ENCODE results near the gene CDC42EP2.

The CDC42EP2 gene, protein sequence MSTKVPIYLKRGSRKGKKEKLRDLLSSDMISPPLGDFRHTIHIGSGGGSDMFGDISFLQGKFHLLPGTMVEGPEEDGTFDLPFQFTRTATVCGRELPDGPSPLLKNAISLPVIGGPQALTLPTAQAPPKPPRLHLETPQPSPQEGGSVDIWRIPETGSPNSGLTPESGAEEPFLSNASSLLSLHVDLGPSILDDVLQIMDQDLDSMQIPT

DNA sequence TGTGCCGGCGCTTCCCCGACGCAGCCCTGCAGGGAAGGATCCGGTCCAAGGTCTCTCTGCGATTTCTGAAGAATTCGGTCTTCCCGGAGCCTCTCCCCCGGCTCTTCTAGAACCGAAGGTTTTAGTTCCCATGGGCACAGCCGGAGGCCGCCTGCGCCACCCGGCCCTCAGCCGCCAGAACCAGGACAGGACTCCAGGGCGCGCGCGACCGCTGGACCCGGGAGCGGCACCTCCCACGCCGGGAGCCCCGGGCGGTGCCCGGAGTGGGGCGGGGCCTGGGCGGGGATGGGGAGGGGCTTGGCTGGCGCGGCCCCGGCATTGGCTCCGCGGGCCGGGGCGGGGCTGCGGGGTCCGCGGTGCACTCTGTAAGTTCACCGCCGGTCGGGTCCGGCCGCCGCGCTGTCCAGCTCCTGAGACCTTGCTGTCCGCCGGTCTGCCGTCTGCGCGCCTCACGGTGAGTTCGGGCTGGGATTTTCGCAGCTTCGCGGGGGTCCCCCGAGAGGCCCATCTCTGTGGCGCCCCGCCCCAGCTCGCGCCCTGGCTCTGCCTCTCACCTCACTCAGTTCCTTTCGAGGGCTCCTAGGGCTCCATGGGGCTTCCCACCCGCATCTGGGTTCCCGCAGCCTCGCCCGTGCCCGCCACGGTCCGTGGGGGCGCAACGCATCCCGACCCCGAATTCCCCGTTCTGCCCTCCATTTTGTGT lies at the start of gene CDC42EP2:
Gene CDC42EP2 (plus strand): TSS at position 366 of the 703 bp plus-strand sequence. CDS start 6,033 bp downstream, outside the sequence.
- peak; percentile 94 for DNase-seq (ENCODE audit: low spot score)

DNA sequence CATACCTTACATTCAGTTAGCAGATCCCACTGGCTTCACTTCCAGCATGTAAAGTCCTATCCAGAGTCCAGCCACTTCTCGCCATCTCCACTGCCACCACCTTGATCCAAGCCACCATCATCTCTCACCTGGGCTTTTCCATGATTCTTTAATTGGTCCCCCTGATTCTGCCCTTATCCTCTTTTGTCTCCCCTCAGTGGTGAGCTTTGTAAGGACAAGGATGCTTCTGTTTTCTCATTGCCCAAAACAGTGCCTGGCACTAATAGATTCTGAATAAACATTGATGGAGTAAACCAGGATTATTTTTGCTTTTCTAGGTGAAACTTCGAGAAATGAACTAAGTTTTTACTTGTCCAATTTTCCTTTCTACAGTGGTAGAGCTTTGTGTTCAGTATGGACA lies 48.5 kb upstream of the CDC42EP2 start:
- DNase-seq (ENCODE audit: low spot score) = no peak

DNA sequence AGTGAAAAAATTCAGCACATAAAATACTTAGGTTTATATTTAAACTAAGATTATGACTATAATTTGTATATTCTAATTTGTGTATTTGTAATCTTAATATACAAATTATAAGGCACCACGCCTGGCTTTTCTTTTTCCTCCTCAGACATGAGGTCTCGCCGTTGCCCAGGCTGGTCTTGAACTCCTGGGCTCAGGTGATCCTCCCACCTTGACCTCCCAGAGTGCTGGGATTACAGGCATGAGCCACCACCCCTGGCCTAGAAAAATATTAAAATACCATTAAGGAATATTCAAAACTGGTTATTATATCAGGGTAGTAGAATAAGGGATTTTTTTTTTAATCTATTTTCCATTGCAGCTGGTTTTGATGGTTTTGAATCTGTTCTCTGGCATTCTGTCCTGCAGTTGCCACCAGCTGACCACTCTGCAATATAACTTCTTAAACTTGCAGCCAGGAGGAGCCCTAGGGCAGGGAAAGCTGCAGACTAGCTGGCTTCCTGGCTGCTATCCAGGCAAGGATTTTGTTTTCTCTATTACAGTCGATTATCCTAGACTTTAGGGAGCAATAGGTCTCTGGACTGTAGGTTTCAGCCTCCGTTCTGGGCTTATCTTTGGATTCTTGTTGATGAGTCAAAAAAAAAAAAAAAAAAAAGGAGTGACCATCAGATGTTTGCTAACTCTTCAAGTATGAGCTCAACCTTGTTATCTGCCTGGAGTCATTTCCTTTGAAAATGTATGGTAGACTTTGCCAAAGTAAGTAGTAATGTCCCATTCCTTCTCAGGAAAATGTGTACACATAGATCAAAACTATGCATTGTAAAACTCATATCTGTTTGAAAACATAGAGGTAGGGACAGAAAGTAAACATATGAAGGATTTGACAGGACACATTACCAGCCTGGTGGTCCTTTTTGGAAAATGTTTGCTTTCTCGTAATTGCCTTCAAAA lies 39.7 kb upstream of the CDC42EP2 start:
- peak; percentile 75 for DNase-seq (ENCODE audit: low spot score)

DNA sequence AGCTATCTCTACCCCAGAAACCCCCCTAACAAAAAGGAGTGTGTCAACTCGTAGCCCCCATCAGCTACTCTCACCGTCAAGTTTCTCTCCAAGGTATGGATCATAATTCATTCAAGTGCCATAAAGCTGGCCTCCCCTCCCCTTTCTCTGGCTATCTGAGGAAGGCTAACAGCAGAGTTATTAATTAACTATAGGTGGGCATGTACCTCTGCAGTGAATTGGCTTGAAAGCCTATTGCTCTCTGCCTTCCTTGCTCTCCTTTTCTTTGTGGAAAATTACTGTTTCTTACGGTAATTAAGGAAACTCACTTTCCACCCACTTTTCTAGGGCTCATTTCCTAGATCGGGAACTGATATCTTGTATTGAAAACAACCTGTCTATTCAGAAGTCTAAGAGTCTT lies 38.8 kb upstream of the CDC42EP2 start:
- no peak for DNase-seq (ENCODE audit: low spot score)

DNA sequence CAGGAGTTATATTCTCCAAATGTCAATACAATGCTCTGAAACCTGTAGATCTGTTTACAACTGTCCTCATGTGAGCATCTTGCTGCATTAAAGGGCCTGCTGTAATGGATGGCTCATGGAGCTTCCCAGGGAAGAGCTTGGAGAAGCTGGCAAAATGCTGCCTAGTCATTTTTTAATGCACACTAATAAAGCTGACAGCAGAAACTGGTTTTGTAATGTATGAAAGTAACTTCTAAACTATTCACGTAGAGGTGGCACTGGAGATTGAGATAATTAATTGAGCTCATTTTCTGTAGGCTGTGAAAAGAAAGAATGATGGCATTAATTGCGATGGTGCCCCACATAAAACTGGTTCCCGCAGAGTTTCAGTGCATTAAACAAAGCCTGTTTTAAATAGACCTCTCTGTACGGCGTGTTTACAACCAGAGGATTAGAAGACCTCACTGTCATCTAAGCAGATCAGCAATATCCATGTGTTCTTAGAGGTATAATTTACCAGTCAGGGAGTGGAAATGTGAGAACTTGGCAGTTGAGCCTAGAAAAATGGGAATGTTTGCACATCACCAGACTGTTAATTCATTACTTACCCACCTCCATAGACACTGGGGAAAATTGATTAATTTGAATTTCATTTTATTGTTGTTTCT lies 36.9 kb upstream of the CDC42EP2 start:
- no peak for DNase-seq (ENCODE audit: low spot score)

DNA sequence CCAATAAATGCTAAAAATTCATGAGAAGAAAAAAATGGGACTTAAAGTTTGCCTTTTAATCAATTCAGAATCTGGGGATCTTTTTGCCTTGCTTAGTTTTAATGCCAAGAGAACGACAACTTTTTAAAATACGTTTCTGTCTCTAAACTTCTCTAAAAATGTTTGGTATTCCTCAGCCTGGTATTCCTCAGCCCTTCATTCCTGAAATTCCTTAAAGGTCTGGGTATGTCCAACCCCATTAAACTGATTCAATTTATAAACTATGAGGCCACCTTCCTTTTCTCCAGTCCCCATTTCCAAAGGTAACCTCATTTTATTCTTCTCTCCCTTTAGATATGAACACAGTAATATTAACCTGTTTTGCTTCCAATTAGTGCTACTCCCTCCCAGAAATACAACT lies 36.3 kb upstream of the CDC42EP2 start:
- no peak for DNase-seq (ENCODE audit: low spot score)

DNA sequence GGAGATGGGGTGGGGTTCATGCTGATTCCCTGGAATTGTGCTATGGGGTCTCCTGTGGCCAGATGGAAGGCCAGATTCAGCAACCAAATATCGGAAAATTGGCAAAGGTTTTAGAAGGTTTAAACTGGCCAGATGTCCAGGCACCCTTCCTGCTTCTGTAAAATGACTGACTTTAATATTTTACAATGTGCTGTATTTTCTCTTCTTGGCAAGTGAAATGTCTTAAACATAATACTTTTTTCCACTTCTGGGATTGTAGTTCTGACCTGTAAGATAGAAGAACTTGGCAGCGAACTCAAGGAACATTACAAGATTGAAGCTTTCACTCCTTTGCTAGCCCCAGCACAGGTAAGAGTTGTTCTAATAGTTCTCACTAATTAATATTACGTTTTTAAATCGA lies 35.4 kb upstream of the CDC42EP2 start:
- no peak for DNase-seq (ENCODE audit: low spot score)

DNA sequence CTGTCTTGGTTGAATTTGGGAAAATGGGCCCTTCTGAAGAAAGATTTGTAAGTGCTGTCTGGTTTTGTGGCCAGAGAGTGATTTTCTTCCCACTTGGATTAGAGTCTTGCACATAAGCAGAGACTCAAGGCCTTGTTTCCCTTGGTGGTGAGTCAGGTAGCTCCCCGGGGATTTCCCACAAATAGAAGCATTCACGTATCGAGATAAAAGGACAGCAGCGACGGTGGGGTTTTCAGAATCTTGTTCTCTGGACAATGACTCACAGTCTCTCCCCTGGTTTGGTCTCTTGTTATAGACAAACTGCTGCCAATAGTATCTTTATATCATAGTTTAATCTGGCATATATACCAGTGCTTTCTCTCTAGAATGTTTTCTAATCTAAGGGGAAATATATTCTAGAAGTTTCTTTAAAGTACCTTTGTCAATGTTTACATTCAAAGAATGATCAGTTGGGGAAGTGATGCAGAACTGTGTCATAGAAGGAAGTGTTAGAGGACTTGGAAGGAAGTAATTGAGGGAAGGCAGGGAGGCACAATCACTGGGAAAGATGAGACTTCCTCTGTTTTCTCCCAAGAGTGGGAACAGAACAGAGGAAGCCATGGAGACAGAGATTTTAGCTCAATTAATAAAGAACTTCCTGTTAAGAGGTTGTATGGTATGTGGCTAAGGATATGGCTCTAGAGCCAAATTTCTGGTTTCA lies 34.8 kb upstream of the CDC42EP2 start:
- DNase-seq (ENCODE audit: low spot score) = peak; percentile 45

DNA sequence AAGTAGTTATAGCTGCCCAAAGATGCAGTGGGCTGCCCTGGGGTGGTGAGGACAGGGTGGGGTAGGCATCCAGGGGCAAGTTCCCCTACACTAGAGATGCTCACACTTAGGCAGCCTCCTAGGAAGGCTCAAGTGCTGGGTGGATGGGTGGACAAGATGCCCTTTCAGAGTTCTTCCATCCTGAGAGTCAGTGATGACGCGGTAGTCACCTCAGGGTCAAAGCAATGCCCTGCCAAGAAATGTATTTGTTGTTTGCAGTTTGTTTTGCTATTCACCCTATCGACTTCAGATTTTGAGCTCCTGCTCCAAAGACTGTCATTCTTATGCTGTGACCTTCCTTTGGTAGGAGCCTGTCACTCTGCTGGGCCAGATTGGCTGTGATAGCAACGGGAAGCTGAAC lies 34.0 kb upstream of the CDC42EP2 start:
- no peak for DNase-seq (ENCODE audit: low spot score)

DNA sequence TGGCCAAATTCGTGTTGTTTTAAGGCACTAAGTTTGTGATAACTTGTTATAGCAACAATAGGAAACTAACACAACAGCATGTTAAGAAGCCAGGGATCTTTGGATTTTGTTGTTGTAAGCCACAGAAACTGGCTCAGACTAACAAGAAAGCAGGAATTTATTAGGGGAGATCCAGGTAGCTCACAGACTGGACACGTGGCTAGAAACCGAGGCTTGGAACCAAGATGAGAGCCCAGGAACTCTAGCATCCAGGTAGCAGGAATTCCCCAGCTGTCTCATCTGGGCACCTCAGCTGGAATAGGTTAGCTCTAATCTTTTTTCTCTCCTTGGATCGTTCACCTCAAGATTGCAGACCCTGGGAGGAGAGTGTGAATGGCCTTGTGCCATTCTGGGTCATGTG lies 28.0 kb upstream of the CDC42EP2 start:
- DNase-seq (ENCODE audit: low spot score) = no peak

DNA sequence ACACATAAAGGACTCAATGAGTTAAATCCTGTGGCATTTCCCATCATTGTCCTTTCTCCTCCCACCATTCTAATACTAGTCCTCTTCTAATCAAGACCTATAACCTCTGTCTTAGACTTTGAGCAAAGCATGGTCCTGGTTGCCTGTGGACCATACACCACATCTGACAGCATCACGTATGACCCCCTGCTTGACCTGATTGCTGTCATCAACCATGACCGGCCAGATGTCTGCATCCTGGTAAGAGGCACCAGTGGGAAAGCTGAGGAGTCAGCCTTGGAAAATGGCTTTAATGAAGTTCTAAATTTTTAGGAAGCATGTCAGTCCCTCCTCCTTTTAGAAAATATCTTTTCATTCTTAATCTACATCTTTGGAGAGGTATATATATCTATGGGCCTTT lies 27.1 kb upstream of the CDC42EP2 start:
- no peak for DNase-seq (ENCODE audit: low spot score)

DNA sequence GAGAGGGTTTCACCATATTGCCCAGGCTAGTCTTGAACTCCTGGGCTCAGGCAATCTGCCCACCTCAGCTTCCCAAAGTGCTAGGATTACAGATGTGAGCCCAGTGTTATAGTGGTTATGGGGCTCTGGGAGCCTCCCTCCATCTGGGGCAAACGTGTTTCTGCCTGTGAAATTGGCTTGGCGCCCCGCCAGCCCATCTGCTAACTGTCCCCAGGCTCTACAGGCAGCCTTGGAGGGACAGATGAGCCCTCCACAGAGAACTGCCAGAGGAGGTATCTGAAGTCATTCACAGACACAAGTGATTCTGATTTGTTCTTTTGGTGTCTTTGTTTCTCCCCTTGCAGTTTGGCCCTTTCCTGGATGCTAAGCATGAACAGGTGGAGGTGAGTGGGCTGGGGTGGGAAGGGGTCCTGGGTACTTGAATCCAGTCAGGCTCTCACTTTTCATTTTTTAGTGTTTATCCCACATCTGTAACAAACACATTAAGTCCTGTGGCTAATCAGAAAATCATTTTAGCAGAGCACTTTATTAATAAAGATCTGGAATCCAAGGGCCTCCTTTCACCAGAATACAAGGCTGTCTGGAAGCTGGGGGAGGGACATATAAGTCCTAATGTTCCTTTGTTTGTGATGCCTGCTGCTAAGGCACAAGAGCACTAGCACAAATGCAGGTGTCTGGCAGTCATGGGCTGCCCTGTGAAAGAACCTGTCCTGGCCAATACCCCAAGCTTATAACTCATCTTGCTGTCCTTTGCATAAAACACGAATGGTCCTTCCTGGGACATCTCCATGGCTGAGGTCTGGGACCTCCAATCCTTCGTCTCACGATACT lies 25.7 kb upstream of the CDC42EP2 start:
- no peak for DNase-seq (ENCODE audit: low spot score)

DNA sequence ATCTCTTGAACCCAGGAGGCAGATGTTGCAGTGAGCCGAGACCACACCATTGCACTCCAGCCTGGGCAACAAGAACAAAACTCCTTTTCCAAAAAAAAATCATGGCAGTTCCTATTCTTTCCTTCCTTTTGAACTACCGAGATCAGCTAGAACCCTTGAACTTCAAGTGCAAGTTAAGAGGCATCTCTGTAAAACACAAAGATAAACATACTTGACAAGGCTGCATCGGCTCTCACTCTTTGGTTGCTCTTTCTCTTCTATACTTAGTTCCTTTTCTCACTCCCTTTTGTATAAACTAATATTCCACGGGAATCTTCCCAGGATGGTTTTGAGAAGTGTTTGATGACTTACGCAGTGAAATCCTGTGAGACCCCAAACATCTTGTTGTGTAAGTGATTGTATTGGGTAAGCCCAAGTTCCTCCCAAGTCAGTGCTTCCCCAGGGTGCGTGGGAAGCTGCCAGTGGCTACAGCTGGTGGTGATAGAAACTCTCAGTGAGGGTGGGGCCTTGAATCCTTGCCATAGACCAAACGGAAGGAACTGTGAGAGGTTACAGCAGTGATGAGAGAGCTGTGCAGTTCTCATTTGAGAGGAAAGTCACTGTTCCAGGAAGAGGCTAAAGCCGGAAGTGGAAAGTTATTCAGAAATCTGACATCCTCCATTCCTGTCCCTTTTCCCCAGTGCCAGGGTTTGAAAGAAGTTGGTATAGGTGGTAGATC lies 24.1 kb upstream of the CDC42EP2 start:
- DNase-seq (ENCODE audit: low spot score) = peak; percentile 63

DNA sequence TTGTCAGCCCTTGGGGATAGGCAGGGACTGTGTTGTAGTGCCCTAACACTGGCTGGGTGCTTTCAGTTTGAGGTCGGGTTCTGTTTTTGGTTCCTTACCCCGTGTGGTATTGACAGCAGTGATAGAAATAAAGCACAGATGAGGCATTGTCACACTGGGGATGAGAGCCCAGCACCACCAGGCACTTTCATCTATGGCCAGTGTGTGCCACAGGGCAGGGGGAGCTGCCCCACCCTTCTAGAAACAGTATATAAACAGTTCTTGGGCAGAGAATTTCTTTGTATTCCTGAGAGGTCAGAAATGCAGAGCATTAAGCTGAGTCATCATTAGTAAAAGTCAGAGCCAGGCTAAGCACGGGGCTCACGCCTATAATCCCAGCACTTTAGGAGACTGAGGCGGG lies 23.1 kb upstream of the CDC42EP2 start:
- no peak for DNase-seq (ENCODE audit: low spot score)

DNA sequence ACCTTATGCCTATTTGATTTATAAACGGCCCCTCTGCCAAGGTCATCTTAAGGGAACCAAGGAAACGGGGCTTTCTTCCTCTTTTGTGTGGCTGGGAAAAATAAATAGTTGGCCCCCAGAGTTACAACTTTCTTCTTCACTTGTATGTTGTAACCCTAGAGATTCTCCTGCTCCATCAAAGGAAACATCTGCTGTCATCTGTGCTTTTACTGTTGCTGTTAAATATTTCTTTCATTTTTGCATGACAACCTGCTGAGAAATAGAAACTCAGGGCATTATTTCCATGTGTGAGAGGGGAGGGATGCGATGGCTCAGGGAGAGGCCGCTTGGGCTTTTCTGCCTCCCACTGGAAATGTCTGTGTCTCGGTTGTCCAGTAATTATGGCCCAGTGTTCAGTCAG lies 21.8 kb upstream of the CDC42EP2 start:
- DNase-seq (ENCODE audit: low spot score) = no peak

DNA sequence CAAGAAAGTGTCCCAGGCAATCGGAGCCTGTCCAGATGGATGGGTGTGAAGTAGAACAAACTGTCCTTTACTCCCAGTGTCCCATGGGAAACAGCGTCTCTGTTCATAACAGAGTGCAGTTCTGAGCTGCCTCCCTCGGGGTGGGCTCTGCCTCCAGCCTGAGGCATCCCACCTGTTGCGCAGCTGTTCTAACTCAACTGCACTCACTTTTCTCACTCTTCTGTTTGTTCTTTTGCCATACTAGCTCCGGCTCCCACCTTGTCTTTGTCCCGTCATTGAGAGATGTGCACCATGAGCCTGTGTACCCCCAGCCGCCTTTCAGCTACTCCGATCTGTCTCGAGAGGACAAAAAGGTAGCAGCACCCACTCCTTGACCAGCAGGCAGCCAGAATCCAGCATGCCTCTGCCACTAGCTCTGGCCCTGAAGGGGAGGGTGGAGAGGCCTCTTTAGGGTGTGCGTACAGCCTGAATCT lies 20.7 kb upstream of the CDC42EP2 start:
- no peak for DNase-seq (ENCODE audit: low spot score)

DNA sequence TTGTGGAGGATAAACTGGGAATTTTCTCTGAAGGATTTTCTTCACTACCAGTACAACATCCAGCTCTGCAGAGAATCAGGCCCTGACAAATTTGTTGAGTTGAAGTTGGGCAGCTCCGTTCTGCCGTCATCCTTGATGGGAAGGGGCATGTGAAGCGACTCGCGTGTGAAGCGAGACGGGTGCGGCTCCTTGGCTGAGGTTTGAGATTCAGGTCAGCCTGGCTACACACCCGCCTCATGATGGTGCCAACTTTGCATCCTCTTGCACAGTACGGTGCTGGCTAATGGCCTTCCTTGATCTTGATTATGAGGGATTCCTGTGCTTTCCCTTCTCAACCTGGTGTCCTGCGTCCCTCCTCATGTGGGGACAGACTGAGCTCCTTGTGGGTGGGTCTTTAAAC lies 19.7 kb upstream of the CDC42EP2 start:
- DNase-seq (ENCODE audit: low spot score) = no peak

DNA sequence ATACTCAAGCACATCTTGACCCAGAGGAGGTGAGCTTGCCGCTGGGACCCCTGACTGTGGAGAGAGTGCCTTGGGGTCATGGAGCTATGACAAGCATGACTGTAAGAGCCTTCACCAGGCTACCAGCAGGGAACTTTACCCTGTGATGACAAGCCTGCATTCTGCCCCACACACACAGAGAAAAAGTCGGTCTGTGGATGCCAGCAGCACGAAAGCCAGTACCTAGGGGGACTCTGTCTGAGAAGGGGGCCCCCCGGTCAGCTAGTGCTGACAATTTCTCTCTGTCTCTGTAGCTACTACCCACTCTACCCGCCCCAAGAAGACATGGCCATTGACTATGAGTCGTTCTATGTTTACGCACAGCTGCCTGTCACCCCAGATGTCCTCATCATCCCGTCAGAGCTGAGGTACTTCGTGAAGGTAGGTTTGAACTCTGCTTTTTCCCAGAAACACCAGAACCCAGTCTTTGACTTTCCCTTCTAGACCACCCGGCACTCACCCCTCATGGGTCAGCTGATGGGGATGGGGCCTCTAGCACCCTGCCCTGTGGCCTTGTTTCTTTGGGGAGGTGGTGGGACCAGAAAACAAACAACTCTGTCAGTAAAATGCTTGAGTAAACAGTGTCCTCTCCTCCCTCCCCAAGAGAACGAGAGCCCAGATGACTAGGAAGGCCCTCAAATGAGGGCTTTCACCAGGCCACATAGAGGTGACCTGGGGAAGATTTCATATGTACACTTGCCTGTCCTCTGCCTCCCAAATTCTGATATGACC lies 18.9 kb upstream of the CDC42EP2 start:
- DNase-seq (ENCODE audit: low spot score) = no peak

DNA sequence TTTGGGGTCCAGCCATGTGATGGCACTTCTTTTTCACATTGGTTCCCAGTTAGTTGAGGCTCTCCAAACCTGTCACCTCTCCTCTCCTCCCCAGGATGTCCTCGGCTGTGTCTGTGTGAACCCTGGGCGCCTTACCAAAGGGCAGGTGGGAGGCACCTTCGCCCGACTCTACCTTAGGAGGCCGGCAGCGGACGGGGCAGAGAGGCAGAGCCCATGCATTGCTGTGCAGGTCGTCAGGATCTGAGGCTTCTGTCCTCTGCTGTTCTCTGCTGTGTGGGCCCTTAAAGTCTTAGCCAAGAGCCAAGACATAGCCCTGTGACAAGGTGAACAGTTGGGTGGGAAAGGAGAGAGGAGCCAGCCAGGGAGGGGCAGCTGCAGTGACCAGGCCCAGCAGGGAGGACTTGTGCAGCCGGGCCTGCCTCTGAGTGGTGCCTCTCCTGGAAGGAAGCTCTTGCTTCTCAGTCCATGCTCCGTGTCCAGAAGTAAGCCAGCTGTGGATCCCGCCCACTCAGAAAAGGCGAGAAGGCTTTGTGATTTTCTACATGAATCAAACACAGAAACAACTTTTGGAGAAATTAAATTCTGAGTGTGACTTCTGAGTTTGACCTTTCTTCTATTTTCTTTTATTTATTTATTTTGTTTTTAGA lies 17.5 kb upstream of the CDC42EP2 start:
- no peak for DNase-seq (ENCODE audit: low spot score)
